ENCODE results near the gene LINGO1.

DNA sequence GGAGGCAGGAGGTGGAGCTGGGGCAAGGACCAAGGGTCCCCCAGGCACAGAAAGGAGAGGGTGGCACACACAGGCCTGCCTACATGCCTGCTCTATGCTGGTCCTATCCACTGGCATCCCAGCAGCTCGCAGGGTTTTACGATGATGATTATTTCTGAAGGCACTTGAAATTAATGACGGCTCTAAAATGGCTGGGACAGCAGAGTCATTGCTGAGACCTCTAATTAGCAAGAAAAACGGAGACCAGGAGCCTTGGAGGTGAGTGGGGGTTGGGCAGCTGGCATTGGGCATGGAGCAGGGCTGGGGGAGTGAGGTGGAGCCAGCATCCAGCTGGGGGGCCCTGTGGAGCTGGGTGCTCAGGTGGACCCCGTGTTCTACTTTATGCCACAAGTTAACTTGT is 3.5 kb upstream of the LINGO1 start:
- TF ChIP-seq GATA2 (IDR thresholded peaks at IDR 0.05; ENCODE audit: low read depth, low read length) (no peak), GATA3 (IDR thresholded peaks at IDR 0.05; ENCODE audit: low read depth, low read length) (no peak)

All from SH-SY5Y (cell line).